ENCODE data around the gene ZSCAN5A. TPM values are rescaled to one million over a fixed set of nuclear protein-coding genes. Genes with fewer than 3 reads are reported as not detected.
"Not testable (repeated sequence)": the region's sequence is repeated elsewhere in the genome, so short reads cannot be mapped to it uniquely, and the experiment has no call there.

Gene ZSCAN5A
- total RNA-seq, 1 experiment from 2014 or later = 13.8 TPM

GRCh38 chr19:56199687-56200086 lies 115.0 kb downstream of the ZSCAN5A start:
- Histone ChIP-seq H3K27me3 (ENCODE audit: control insufficient read depth, insufficient read depth, low read length) (0 out of 2 replicates have a peak, but pooled peaks cover 2% of the 10 kb centered on the region), H3K27ac (ENCODE audit: low read length) (no peak overlapping the region), H3K9me3 (ENCODE audit: control insufficient read depth, insufficient read depth, low read depth, low read length) (no peaks in the 10 kb centered on the region), H3K4me1 (ENCODE audit: control insufficient read depth, insufficient read depth, low read length) (no peaks in the 10 kb centered on the region), H3K4me3 (ENCODE audit: low read depth in 2 of 2, low read length in 2 of 2) (no peak overlapping the region), H3K36me3 (ENCODE audit: control insufficient read depth, insufficient read depth, low read length) (no peaks in the 10 kb centered on the region)
- ATAC-seq (no peak), DNase-seq (ENCODE audit: low read depth, low spot score) (no peak)
- in situ Hi-C loops (cut with HindIII; ENCODE audit: low pct_unique_long_range_greater_than_20kb, low sequenced_read_pairs) = no loop called here
- POLR2A ChIA-PET = interaction anchor here (0.6 kb wide), 1 partner anchor 137 kb away, joined by 5 read pairs; no protein-coding TSS in a partner anchor
- intact Hi-C loops (cut with micrococcal nuclease; ENCODE audit: unreplicated experiment) = no loop called here
- TF ChIP-seq TCF7L2 (IDR thresholded peaks at IDR 0.05; ENCODE audit: low read depth, low read length) = no peak
- no peak for TF ChIP-seq REST (IDR thresholded peaks at IDR 0.05; ENCODE audit: insufficient read depth in 1 of 2, low read depth in 2 of 2, low read length in 1 of 2)
- no peak for TF ChIP-seq CTCF (IDR thresholded peaks at IDR 0.05)
- no peak for TF ChIP-seq POLR2AphosphoS5 (IDR thresholded peaks at IDR 0.05; ENCODE audit: low read depth, low read length)
- TF ChIP-seq SIN3A (IDR thresholded peaks at IDR 0.05; ENCODE audit: borderline replicate concordance, insufficient read depth, low read depth, low read length) = no peak
- CTCF ChIA-PET = no interaction called here
- no TSS peak for BruUV-seq (replicated peaks)

- H3K27me3 ChIP-seq (ENCODE audit: control insufficient read depth, insufficient read depth, low read length); H3K27ac ChIP-seq (ENCODE audit: low read length); H3K36me3 ChIP-seq (ENCODE audit: control insufficient read depth, insufficient read depth, low read length); BruUV-seq (replicated peaks); POLR2A ChIA-PET; intact Hi-C loops (cut with micrococcal nuclease; ENCODE audit: unreplicated experiment); DNase-seq (ENCODE audit: low read depth, low spot score); H3K4me1 ChIP-seq (ENCODE audit: control insufficient read depth, insufficient read depth, low read length); in situ Hi-C loops (cut with HindIII; ENCODE audit: low pct_unique_long_range_greater_than_20kb, low sequenced_read_pairs); H3K9me3 ChIP-seq (ENCODE audit: control insufficient read depth, insufficient read depth, low read depth, low read length); ATAC-seq; H3K4me3 ChIP-seq (ENCODE audit: low read depth in 2 of 2, low read length in 2 of 2); CTCF ChIA-PET: not testable (repeated sequence)
Observed at GRCh38 chr19:56197646-56198045, 117.0 kb downstream of the ZSCAN5A start, which contains the start of gene ZSCAN5B. Gene ZSCAN5B, minus strand, starts transcription at chr19:56197783. Its CDS starts 4,731 bp downstream, at chr19:56193052.

GRCh38 chr19:56193981-56194640 lies 120.5 kb downstream of the ZSCAN5A start:
- in situ Hi-C loops (cut with HindIII; ENCODE audit: low pct_unique_long_range_greater_than_20kb, low sequenced_read_pairs) (no loop called here), intact Hi-C loops (cut with micrococcal nuclease; ENCODE audit: unreplicated experiment) (no loop called here)
- no peaks in the 10 kb centered on the region for H3K36me3 ChIP-seq (ENCODE audit: control insufficient read depth, insufficient read depth, low read length)
- DNase-seq (ENCODE audit: low read depth, low spot score) = no peak
- H3K9me3 ChIP-seq (ENCODE audit: control insufficient read depth, insufficient read depth, low read depth, low read length) = no peaks in the 10 kb centered on the region
- no peak overlapping the region for H3K27ac ChIP-seq (ENCODE audit: low read length)
- TF ChIP-seq POLR2AphosphoS5 (IDR thresholded peaks at IDR 0.05; ENCODE audit: low read depth, low read length) = no peak
- no peak for ATAC-seq
- BruUV-seq (replicated peaks) = no TSS peak
- H3K27me3 ChIP-seq (ENCODE audit: control insufficient read depth, insufficient read depth, low read length) = no peaks in the 10 kb centered on the region
- H3K4me3 ChIP-seq (ENCODE audit: low read depth in 2 of 2, low read length in 2 of 2) = no peak overlapping the region
- ChIA-PET POLR2A (interaction anchor here (0.6 to 0.7 kb wide), 3 partner anchors 86 to 1856 kb away, joined by 3 to 7 read pairs (median 5); no protein-coding TSS in a partner anchor), CTCF (no interaction called here)
- no peaks in the 10 kb centered on the region for H3K4me1 ChIP-seq (ENCODE audit: control insufficient read depth, insufficient read depth, low read length)
